HEK293 (cell line): ENCODE results near the gene ZKSCAN1.
A peak's percentile ranks its signal among the peaks of the same experiment; 100 is the strongest.

Experiments used
- GFI1B ChIP-seq: fragments of 450-650 bp; formaldehyde crosslinking; IDR thresholded peaks from 2 replicates; pipeline ENCODE4 v1.5.1; 2016; ENCODE audit warnings: missing biosample characterization, missing genetic modification characterization
- GLIS1 ChIP-seq: fragments of 450-650 bp; formaldehyde crosslinking; IDR thresholded peaks from 2 replicates; pipeline ENCODE4 v1.5.1; 2016; ENCODE audit warnings: missing biosample characterization, missing genetic modification characterization
- GLIS2 ChIP-seq: fragments of 450-650 bp; formaldehyde crosslinking; IDR thresholded peaks from 2 replicates; pipeline ENCODE4 v1.5.1; 2016; ENCODE audit warnings: missing biosample characterization, missing genetic modification characterization
- HOXC10 ChIP-seq: sonication (generic); formaldehyde crosslinking; IDR thresholded peaks from 2 replicates; pipeline ENCODE4 v1.8.1; 2023; ENCODE audit warnings: mild to moderate bottlenecking, missing genetic modification reagents
- HOXD13 ChIP-seq: sonication (generic); formaldehyde crosslinking; IDR thresholded peaks from 2 replicates; pipeline ENCODE4 v1.8.0; 2022; ENCODE audit warnings: missing genetic modification reagents, borderline replicate concordance
- KLF9 ChIP-seq: fragments of 450-650 bp; formaldehyde crosslinking; IDR thresholded peaks from 2 replicates; pipeline ENCODE4 v1.5.1; 2016; ENCODE audit warnings: missing biosample characterization, missing genetic modification characterization, low read depth
- ZBTB1 ChIP-seq: fragments of 450-650 bp; formaldehyde crosslinking; IDR thresholded peaks from 2 replicates; pipeline ENCODE4 v1.5.1; 2016; ENCODE audit warnings: missing biosample characterization, missing genetic modification characterization
- ZBTB44 ChIP-seq: fragments of 450-650 bp; IDR thresholded peaks from 2 replicates; pipeline ENCODE4 v1.5.1; 2018; ENCODE audit warnings: missing biosample characterization, mild to moderate bottlenecking, missing genetic modification characterization
- ZBTB49 ChIP-seq: fragments of 450-650 bp; formaldehyde crosslinking; IDR thresholded peaks from 2 replicates; pipeline ENCODE4 v1.5.1; 2016; ENCODE audit warnings: missing biosample characterization, missing genetic modification characterization, low read depth
- ZBTB6 ChIP-seq: fragments of 450-650 bp; formaldehyde crosslinking; IDR thresholded peaks from 2 replicates; pipeline ENCODE4 v1.5.1; 2017; ENCODE audit warnings: missing biosample characterization, missing genetic modification characterization
- ZBTB7A ChIP-seq: fragments of 450-650 bp; formaldehyde crosslinking; IDR thresholded peaks from 2 replicates; pipeline ENCODE4 v1.5.1; 2016; ENCODE audit warnings: low read depth, missing biosample characterization, missing genetic modification characterization
- ZFHX2 ChIP-seq: fragments of 450-650 bp; formaldehyde crosslinking; conservative IDR thresholded peaks from 2 replicates; pipeline ENCODE4 v1.5.1; 2016; ENCODE audit warnings: missing biosample characterization, missing genetic modification characterization
- ZFP37 ChIP-seq: fragments of 450-650 bp; formaldehyde crosslinking; IDR thresholded peaks from 2 replicates; pipeline ENCODE4 v1.5.1; 2016; ENCODE audit warnings: missing biosample characterization, missing genetic modification characterization
- ZNF19 ChIP-seq: fragments of 450-650 bp; formaldehyde crosslinking; IDR thresholded peaks from 2 replicates; pipeline ENCODE4; 2016; ENCODE audit warnings: missing biosample characterization, missing genetic modification characterization, low read depth
- ZNF214 ChIP-seq: fragments of 450-650 bp; formaldehyde crosslinking; IDR thresholded peaks from 2 replicates; pipeline ENCODE4 v1.5.1; 2017; ENCODE audit warnings: missing biosample characterization, mild to moderate bottlenecking, missing genetic modification characterization, borderline replicate concordance
- ZNF274 ChIP-seq, 2 experiments: fragments of 200-500 bp in 1 of 2; fragments of 450-650 bp in 1 of 2; sonication (Bioruptor generic) in 1 of 2; formaldehyde crosslinking in 1 of 2; IDR thresholded peaks; 2 replicates each; pipeline versions ENCODE4 v1.5.1 to v1.6.1; 2014 to 2016; ENCODE audit warnings: borderline replicate concordance in 1 of 2, inconsistent platforms in 1 of 2, low read length in 1 of 2, missing biosample characterization in 1 of 2, missing genetic modification characterization in 1 of 2
- ZNF324 ChIP-seq: fragments of 450-650 bp; formaldehyde crosslinking; IDR thresholded peaks from 2 replicates; pipeline ENCODE4 v1.5.1; 2016; ENCODE audit warnings: missing biosample characterization, missing genetic modification characterization
- ZNF335 ChIP-seq: fragments of 450-650 bp; formaldehyde crosslinking; conservative IDR thresholded peaks from 2 replicates; pipeline ENCODE4 v1.5.1; 2016; ENCODE audit warnings: missing biosample characterization, missing genetic modification characterization
- ZNF416 ChIP-seq: fragments of 450-650 bp; formaldehyde crosslinking; IDR thresholded peaks from 2 replicates; pipeline ENCODE4 v1.5.1; 2016; ENCODE audit warnings: missing biosample characterization, missing genetic modification characterization
- ZNF423 ChIP-seq: fragments of 450-650 bp; formaldehyde crosslinking; IDR thresholded peaks from 2 replicates; pipeline ENCODE4 v1.5.1; 2016; ENCODE audit warnings: missing biosample characterization, missing genetic modification characterization
- ZNF449 ChIP-seq: fragments of 450-650 bp; formaldehyde crosslinking; IDR thresholded peaks from 2 replicates; pipeline ENCODE4 v1.5.1; 2017; ENCODE audit warnings: missing biosample characterization, mild to moderate bottlenecking, missing genetic modification characterization, moderate library complexity
- ZNF529 ChIP-seq: fragments of 450-650 bp; formaldehyde crosslinking; IDR thresholded peaks from 2 replicates; pipeline ENCODE4 v1.5.1; 2017; ENCODE audit warnings: missing genetic modification characterization, missing biosample characterization; ENCODE audit not compliant: insufficient replicate concordance
- ZNF585B ChIP-seq: fragments of 450-650 bp; formaldehyde crosslinking; IDR thresholded peaks from 2 replicates; pipeline ENCODE4 v1.5.1; 2016; ENCODE audit warnings: missing biosample characterization, missing genetic modification characterization
- ZNF610 ChIP-seq: fragments of 450-650 bp; formaldehyde crosslinking; IDR thresholded peaks from 2 replicates; pipeline ENCODE4 v1.5.1; 2016; ENCODE audit warnings: missing biosample characterization, missing genetic modification characterization, borderline replicate concordance
- ZNF621 ChIP-seq: fragments of 450-650 bp; formaldehyde crosslinking; IDR thresholded peaks from 2 replicates; pipeline ENCODE4 v1.5.1; 2017; ENCODE audit warnings: missing biosample characterization, missing genetic modification characterization
- ZNF624 ChIP-seq: fragments of 450-650 bp; formaldehyde crosslinking; IDR thresholded peaks from 2 replicates; pipeline ENCODE4 v1.5.1; 2017; ENCODE audit warnings: missing biosample characterization, missing genetic modification characterization
- ZNF660 ChIP-seq: fragments of 450-650 bp; IDR thresholded peaks from 2 replicates; pipeline ENCODE4 v1.5.1; 2018; ENCODE audit warnings: missing biosample characterization, mild to moderate bottlenecking, missing genetic modification characterization
- ZNF664 ChIP-seq: fragments of 450-650 bp; formaldehyde crosslinking; IDR thresholded peaks from 2 replicates; pipeline ENCODE4 v1.5.1; 2016; ENCODE audit warnings: missing biosample characterization, missing genetic modification characterization
- ZNF677 ChIP-seq: fragments of 450-650 bp; IDR thresholded peaks from 2 replicates; pipeline ENCODE4 v1.5.0; 2018; ENCODE audit warnings: missing biosample characterization, mild to moderate bottlenecking, missing genetic modification characterization, moderate library complexity
- ZNF704 ChIP-seq: fragments of 450-650 bp; formaldehyde crosslinking; IDR thresholded peaks from 2 replicates; pipeline ENCODE4 v1.5.1; 2016; ENCODE audit warnings: missing biosample characterization, missing genetic modification characterization
- ZNF768 ChIP-seq: fragments of 450-650 bp; formaldehyde crosslinking; IDR thresholded peaks from 2 replicates; pipeline ENCODE4 v1.5.1; 2018; ENCODE audit warnings: missing biosample characterization, mild to moderate bottlenecking, missing genetic modification characterization
- ZNF837 ChIP-seq: fragments of 450-650 bp; formaldehyde crosslinking; IDR thresholded peaks from 2 replicates; pipeline ENCODE4 v1.5.1; 2016; ENCODE audit warnings: missing biosample characterization, missing genetic modification characterization
- ZNF843 ChIP-seq: fragments of 450-650 bp; formaldehyde crosslinking; IDR thresholded peaks from 2 replicates; pipeline ENCODE4 v1.5.1; 2016; ENCODE audit warnings: missing biosample characterization, missing genetic modification characterization

Gene ZKSCAN1

GRCh38 chr7:100088621-100089457 is 73.4 kb downstream of the ZKSCAN1 start, which contains the start of gene COPS6 (continued):
- peak; percentile 21; the same call in 1 of the 2 replicates for TF ChIP-seq ZFP37
- peak; percentile 30; the same call in 1 of the 2 replicates for TF ChIP-seq ZBTB1
- peak; percentile 95 for TF ChIP-seq KLF9 (tag by site-specific recombination)
- TF ChIP-seq ZNF416: no peak
- 0 out of 2 replicates have a peak, but pooled peaks have one; percentile 37 for TF ChIP-seq ZNF324 (tag by site-specific recombination)
- TF ChIP-seq ZNF449 (tag by site-specific recombination): peak; percentile 53; the same call in 1 of the 2 replicates
- TF ChIP-seq ZNF214 (tag by site-specific recombination): no peak
- no peak for TF ChIP-seq ZNF19 (tag by site-specific recombination)
- TF ChIP-seq ZNF423 (tag by site-specific recombination): peak; percentile 65
- TF ChIP-seq GFI1B (tag by site-specific recombination): no peak
- TF ChIP-seq ZNF585B: no peak
- TF ChIP-seq ZNF335 (tag by site-specific recombination): peak; percentile 97
- TF ChIP-seq ZBTB49 (tag by site-specific recombination): no peak
- TF ChIP-seq GLIS1 (tag by site-specific recombination): peak; percentile 36; the same call in 1 of the 2 replicates
- TF ChIP-seq ZNF843 (tag by site-specific recombination): 0 out of 2 replicates have a peak, but pooled peaks have one; percentile 45
- no peak for TF ChIP-seq ZBTB6 (tag by site-specific recombination)
- no peak for TF ChIP-seq ZNF677 (tag by site-specific recombination)
- no peak for TF ChIP-seq ZNF704
- 0 out of 2 replicates have a peak, but pooled peaks have one; percentile 40 for TF ChIP-seq GLIS2 (tag by site-specific recombination)
- no peak for TF ChIP-seq ZFHX2 (tag by site-specific recombination)
- peak; percentile 71; the same call in 1 of the 2 replicates for TF ChIP-seq ZNF610 (tag by site-specific recombination)
- no peak for TF ChIP-seq ZNF624 (tag by site-specific recombination)
- peak; percentile 40 for TF ChIP-seq ZBTB44 (tag by site-specific recombination)
- no peak for TF ChIP-seq ZNF529 (tag by site-specific recombination)
- TF ChIP-seq ZNF274 (IDR thresholded peaks at IDR 0.05; ENCODE audit: low read length): no peak
- no peak for TF ChIP-seq ZNF274 (tag by site-specific recombination; IDR thresholded peaks at IDR 0.05; ENCODE audit: borderline replicate concordance)
- TF ChIP-seq HOXC10 (CRISPR knock-in tag): no peak
- TF ChIP-seq ZBTB7A (tag by site-specific recombination): no peak
- no peak for TF ChIP-seq ZNF664 (tag by site-specific recombination)
- TF ChIP-seq HOXD13 (CRISPR knock-in tag): no peak
- TF ChIP-seq ZNF660 (tag by site-specific recombination): peak; percentile 72
- no peak for TF ChIP-seq ZNF621 (tag by site-specific recombination)
- TF ChIP-seq ZNF837 (tag by site-specific recombination): no peak
- no peak for TF ChIP-seq ZNF768 (tag by site-specific recombination)
